Thyroid gland (tissue), 4 donors: ENCODE results near the gene ABLIM1.

Experiments used
- POLR2A ChIP-seq, 2 donors: fragments of 450-650 bp; IDR thresholded peaks; one replicate each; pipeline ENCODE4 v1.6.1; 2017; ENCODE audit warnings: antibody characterized with exemption in 2 of 2, mild to moderate bottlenecking in 2 of 2, moderate library complexity in 1 of 2
- TF ChIP-seq, protein P1 (sequence below), 6 experiments: fragments of 200-600 bp in 3 of 6; fragments of 450-650 bp in 3 of 6; sonication (generic) in 3 of 6; IDR thresholded peaks; one replicate each; pipeline ENCODE4 v1.5.1; 2016 to 2019; ENCODE audit warnings: antibody characterized with exemption in 6 of 6, mild to moderate bottlenecking in 2 of 6, inconsistent platforms in 1 of 6, moderate library complexity in 1 of 6

DNA sequence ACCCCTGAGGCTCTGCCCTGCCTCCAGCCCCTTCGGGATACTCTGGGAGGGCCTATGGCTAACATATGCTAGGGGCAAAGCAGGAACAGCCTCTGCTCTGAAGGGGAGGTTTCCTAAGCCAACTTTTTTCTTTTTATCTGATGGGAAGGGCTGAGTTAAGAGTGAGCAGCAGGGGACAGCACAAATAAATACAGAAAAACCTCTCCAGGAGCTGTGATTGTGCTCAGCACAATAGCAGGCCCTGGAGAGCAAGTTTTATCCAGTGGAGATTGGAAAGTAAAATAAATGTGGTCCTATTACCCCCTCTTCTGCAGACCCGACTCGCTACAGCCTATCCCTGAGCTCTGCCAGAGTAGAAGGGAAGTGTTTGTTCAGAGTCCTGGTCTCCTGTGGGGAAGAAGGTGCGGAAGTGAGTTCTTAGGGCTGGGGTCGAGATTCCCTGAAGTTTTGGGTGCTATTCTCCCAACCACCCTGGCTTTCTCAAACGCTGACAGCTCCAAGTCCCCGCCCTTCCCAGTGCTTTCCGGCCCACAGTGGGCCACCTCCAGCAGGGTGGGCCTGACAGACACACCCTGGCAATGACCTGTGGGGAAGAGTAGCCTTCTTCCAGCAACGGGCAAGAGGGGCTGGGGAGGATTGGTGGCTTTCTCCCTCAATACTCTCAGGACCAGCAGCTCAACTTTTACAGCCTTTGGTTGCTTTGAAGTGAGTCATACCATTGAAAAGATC is 230.8 kb downstream of the ABLIM1 start:
- TF ChIP-seq, protein P1, sequence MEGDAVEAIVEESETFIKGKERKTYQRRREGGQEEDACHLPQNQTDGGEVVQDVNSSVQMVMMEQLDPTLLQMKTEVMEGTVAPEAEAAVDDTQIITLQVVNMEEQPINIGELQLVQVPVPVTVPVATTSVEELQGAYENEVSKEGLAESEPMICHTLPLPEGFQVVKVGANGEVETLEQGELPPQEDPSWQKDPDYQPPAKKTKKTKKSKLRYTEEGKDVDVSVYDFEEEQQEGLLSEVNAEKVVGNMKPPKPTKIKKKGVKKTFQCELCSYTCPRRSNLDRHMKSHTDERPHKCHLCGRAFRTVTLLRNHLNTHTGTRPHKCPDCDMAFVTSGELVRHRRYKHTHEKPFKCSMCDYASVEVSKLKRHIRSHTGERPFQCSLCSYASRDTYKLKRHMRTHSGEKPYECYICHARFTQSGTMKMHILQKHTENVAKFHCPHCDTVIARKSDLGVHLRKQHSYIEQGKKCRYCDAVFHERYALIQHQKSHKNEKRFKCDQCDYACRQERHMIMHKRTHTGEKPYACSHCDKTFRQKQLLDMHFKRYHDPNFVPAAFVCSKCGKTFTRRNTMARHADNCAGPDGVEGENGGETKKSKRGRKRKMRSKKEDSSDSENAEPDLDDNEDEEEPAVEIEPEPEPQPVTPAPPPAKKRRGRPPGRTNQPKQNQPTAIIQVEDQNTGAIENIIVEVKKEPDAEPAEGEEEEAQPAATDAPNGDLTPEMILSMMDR (IDR thresholded peaks at IDR 0.05) = peak in 3 of 6 experiments; percentile 12 to 34 (median 19)
- no peak for TF ChIP-seq POLR2A (IDR thresholded peaks at IDR 0.05)
